Astrocyte (in vitro differentiated cells and primary cell): ENCODE measurements around the gene EXD3.

Experiments
- EZH2 ChIP-seq: IDR thresholded peaks from 2 replicates; pipeline ENCODE4 v1.6.1; 2012; ENCODE audit warnings: mild to moderate bottlenecking, low read length, inconsistent platforms; ENCODE audit not compliant: insufficient read depth
- TF ChIP-seq, protein P1 (sequence below): IDR thresholded peaks from 2 replicates; pipeline ENCODE4 v1.5.1; 2011; ENCODE audit warnings: low read depth, mild to moderate bottlenecking, inconsistent platforms, low read length, moderate library complexity; ENCODE audit not compliant: insufficient read depth

- TF ChIP-seq, protein P1, sequence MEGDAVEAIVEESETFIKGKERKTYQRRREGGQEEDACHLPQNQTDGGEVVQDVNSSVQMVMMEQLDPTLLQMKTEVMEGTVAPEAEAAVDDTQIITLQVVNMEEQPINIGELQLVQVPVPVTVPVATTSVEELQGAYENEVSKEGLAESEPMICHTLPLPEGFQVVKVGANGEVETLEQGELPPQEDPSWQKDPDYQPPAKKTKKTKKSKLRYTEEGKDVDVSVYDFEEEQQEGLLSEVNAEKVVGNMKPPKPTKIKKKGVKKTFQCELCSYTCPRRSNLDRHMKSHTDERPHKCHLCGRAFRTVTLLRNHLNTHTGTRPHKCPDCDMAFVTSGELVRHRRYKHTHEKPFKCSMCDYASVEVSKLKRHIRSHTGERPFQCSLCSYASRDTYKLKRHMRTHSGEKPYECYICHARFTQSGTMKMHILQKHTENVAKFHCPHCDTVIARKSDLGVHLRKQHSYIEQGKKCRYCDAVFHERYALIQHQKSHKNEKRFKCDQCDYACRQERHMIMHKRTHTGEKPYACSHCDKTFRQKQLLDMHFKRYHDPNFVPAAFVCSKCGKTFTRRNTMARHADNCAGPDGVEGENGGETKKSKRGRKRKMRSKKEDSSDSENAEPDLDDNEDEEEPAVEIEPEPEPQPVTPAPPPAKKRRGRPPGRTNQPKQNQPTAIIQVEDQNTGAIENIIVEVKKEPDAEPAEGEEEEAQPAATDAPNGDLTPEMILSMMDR: no peak
- no peak for TF ChIP-seq EZH2
These were observed 16.7 kb downstream of the EXD3 start for GRCh38 chr9:137406085-137406760.
